Large intestine (tissue), 3 donors: ENCODE data around the gene SEMA4C. TPM values are rescaled to one million over a fixed set of nuclear protein-coding genes. Genes with fewer than 3 reads are reported as not detected.

Experiments used
- DNase-seq, 2 donors: peaks; one replicate each; pipeline versions ENCODE4 v3.0.0 to v3.0.0-alpha.2; 2013
- H3K27ac ChIP-seq: one replicate; pipeline ENCODE4 v1.5.1; 2013; ENCODE audit warnings: low read length
- H3K27me3 ChIP-seq: 2 replicates; pipeline ENCODE4 v1.6.1; 2013; ENCODE audit warnings: low read length; ENCODE audit not compliant: control insufficient read depth, insufficient read depth
- H3K36me3 ChIP-seq: 2 replicates; pipeline ENCODE4 v1.6.1; 2013; ENCODE audit warnings: low read length; ENCODE audit not compliant: control insufficient read depth, insufficient read depth
- H3K4me1 ChIP-seq: one replicate; pipeline ENCODE4 v1.6.1; 2013; ENCODE audit warnings: low read length; ENCODE audit not compliant: control insufficient read depth, insufficient read depth
- H3K4me3 ChIP-seq: one replicate; pipeline ENCODE4 v1.5.1; 2013; ENCODE audit warnings: low read length
- H3K9me3 ChIP-seq: one replicate; pipeline ENCODE4 v1.6.1; 2013; ENCODE audit warnings: mild to moderate bottlenecking, low read depth, low read length, moderate library complexity; ENCODE audit not compliant: control insufficient read depth
- WGBS: methylation state at CpG from one replicate; pipeline ENCODE4 v1.1.5; 2013; ENCODE audit warnings: low lambda C conversion rate; ENCODE audit not compliant: insufficient coverage; 5-methylcytosine and 5-hydroxymethylcytosine counted together
- polyA plus RNA-seq: library from polyadenylated mRNA; unstranded; fragments of 120-200 nt; gene quantifications from one replicate; pipeline ENCODE4 v1.2.1, GENCODE V29; 2013

SEMA4C gene
- polyA plus RNA-seq, 1 donor, result 28.2 TPM

DNA sequence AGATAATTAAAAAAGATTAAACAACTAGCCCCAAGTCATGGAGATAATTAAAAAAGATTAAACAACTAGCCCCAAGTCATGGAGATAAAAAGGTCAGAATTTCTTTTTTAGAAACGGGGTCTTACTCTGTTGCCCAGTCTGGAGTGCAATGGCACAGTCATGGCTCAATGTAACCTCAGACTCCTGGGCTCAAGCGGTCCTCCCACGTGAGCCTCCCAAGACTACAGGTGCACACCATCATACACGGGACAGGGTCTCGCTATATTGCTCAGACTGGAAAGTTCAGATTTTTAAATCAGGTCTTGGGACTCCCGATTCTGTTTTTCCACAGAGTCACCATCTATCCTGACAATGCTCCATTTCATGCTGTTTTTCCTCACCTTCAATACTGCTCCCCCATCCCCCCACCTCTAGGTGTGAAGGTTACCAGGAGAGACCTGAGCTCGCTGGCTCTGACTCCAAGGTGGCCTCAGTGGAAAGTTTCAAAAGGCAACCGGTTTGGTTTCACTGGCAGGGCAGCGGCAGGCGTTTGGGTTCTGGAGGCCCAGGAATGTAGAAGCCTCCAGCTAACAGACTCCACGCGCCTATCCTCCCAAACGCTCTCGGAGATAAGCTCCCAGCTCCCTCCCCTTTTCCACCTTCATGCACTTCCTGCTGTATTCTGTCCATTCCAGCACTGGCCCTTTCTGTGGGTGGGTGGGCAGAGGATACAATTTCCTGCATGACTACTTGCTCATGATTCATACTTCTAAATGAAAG lies 2.9 kb upstream of the SEMA4C start:
- Histone ChIP-seq H3K27me3 (peaks cover 9% of the 10 kb centered on the region), H3K4me3 (no peak overlapping the region), H3K27ac (no peak overlapping the region), H3K4me1 (peaks cover 21% of the 10 kb centered on the region), H3K9me3 (no peaks in the 10 kb centered on the region), H3K36me3 (no peaks in the 10 kb centered on the region)
- no CpG with 5 or more reads among the region's 14 CpGs for WGBS
- no peak for DNase-seq

- H3K27me3 ChIP-seq, result peaks cover 9% of the 10 kb centered on the region
- peaks cover 39% of the 10 kb centered on the region for H3K4me1 ChIP-seq
- peak in 1 of 2 donors; percentile 65 for DNase-seq
- H3K9me3 ChIP-seq, result no peaks in the 10 kb centered on the region
- WGBS, result no CpG with 5 or more reads among the region's 13 CpGs
- H3K36me3 ChIP-seq, result peaks cover 16% of the 10 kb centered on the region
- H3K27ac ChIP-seq, result peak overlapping the region; percentile 48
- H3K4me3 ChIP-seq, result peak overlapping the region; percentile 39
These were observed 861 bp upstream of the SEMA4C start for GRCh38 chr2:96870626-96871255.

DNA sequence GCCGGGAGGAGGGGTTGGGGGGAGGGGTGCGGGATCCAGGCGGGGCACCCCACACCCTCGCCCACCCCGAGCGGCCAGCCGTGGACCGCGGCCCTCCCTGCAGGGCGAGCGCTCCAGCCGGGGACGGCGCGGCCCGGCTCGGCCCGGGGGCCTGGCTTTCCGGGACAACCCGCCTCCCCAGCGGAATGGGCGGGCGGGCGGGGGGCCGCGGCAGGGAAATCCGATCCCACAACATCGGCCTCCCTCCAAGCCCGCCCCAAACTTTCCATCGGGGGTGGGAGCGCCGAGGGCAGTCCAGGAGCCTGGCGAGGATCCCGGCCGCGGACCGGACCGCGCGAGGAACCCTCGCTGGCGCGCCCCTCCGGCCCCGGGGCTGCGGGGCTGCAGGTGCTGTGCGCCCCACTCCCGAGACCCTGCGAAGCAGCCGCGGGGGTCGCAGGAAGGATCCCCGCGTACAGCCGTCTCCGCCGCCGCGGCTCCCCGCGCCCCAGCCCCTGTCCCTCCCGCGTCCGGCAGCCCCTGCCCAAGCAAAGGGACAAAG lies 529 bp downstream of the SEMA4C start:
- H3K4me3 ChIP-seq, result peak overlapping the region; percentile 78
- H3K27me3 ChIP-seq, result peaks cover 7% of the 10 kb centered on the region
- peaks cover 30% of the 10 kb centered on the region for H3K36me3 ChIP-seq
- H3K9me3 ChIP-seq, result no peaks in the 10 kb centered on the region
- DNase-seq, result peak; percentile 59 to 70
- peaks cover 28% of the 10 kb centered on the region for H3K4me1 ChIP-seq
- no CpG with 5 or more reads among the region's 64 CpGs for WGBS
- H3K27ac ChIP-seq, result peak overlapping the region; percentile 90

DNA sequence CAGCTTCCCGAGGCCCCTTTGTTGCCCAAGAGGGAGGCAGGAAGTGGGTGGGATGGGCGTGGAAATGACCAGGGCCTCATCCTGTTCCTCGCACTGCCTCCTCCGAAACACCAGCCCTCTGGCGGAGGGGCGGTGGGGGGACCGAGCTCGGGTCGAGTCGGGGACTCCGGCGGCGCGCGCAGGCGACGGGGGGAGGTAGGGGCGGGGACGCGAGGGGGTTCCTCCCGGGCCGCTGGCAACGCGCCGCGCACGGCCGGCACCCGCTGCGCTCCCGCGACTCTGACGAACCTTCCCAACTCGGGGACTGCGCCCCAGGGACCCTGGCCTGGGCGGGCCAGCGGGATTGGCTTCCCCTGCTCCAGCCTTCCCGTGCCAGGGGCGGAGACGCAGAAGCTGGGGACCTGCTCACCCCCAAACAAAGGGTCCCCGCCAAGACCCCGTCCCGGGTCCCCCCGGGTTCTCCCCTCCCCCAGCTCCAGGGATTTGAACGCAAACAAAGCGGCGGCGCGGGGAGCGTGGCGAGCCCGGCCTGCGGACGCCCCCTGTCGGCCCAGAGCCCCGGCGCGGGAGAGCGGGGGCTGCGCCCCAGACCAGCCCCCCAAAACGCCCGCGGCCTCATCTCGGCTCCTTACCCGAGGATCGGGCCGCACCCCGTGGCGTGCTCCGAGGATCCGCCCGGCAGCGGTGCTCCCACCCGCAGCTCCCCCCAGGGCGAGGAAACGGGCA lies 1.2 kb downstream of the SEMA4C start:
- H3K36me3 ChIP-seq, result peaks cover 36% of the 10 kb centered on the region
- no peaks in the 10 kb centered on the region for H3K9me3 ChIP-seq
- peaks cover under 1% of the 10 kb centered on the region for H3K27me3 ChIP-seq
- peaks cover 23% of the 10 kb centered on the region for H3K4me1 ChIP-seq
- peak overlapping the region; percentile 78 for H3K4me3 ChIP-seq
- no CpG with 5 or more reads among the region's 76 CpGs for WGBS
- peak overlapping the region; percentile 90 for H3K27ac ChIP-seq
- DNase-seq, result peak; percentile 86 to 88

DNA sequence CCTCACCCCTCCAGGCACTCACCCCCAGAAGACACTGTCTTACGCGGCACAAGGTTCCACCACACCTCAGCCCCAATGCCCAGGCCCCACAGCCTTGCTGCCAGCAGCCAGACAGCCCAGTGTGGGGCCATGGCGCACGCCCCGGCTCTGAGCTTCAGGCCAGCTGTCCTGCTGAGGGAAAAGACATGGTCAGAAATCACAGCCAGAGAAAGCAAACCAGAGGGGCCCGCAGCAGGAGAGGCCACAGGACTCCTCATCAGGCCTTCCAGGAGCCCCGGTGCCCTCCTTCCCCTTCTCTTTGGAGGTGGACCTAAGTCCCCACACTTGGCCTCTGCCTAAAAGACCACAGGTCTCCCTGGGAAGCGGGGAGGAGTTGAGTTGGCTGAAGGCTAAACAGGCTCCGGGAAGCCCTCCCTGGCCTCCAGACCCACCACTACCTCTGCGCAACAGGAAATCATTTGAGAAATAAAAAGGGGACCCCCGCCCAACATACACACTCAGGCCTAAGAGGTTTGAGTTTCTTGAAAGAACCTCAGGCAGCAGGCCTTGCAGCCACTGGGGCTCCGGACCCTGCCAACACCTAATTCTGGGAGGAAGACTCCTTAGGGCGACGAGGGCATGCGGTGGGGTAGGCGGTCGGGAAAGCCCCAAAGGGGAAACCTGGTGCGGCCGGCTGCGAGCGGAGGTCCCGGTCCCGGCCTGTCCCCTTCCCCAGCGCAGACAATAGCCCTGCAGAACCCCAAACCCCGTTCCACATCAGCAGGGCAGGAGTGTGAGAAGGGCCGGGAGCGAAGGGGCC lies 1.9 kb downstream of the SEMA4C start:
- Histone ChIP-seq H3K27ac (peak overlapping the region; percentile 71), H3K9me3 (no peaks in the 10 kb centered on the region), H3K27me3 (no peaks in the 10 kb centered on the region), H3K36me3 (peaks cover 44% of the 10 kb centered on the region), H3K4me3 (peak overlapping the region; percentile 78), H3K4me1 (peaks cover 23% of the 10 kb centered on the region)
- DNase-seq, result peak in 1 of 2 donors; percentile 54
- no CpG with 5 or more reads among the region's 27 CpGs for WGBS

DNA sequence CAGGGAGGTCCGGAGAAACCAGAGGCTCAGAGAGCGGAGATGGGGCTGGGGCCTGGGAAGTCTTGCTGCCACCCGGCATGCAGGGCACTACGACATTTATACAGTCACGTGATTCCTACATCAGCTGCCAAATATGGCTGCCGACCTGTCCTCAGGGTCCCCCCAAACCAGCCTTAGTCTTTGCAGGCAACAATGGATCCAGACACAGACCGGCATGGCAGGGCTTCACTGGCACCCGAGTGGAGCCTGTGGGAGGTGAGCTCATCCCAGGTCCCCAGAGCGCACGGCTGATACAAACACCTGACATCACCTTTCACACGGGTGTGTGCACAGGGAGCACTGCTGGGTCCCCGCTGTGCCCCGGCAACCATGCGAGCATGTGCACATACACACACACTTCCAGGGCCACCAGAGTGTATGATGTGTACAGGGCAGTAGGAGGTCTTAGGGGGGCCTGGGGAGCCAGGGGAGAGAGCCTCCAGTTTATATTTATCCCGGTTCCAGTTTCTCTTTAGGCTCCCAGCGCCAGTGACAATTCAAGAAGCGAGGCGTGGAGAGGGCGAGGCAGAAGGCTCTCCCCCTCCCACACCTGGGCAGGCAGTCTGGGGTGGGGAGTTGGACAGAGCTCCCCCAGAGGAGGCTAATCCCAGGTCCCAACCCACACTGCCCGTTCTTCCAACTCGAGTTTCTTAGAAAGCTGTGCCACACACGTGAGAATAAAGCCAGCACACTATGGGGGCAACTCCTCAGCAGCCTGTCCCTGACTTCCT lies 2.7 kb downstream of the SEMA4C start:
- Histone ChIP-seq H3K36me3 (peaks cover 44% of the 10 kb centered on the region), H3K4me3 (peak overlapping the region; percentile 78), H3K4me1 (peaks cover 23% of the 10 kb centered on the region), H3K27ac (peak overlapping the region; percentile 71), H3K27me3 (no peaks in the 10 kb centered on the region), H3K9me3 (no peaks in the 10 kb centered on the region)
- no CpG with 5 or more reads among the region's 22 CpGs for whole genome bisulfite sequencing
- peak in 1 of 2 donors; percentile 44 for DNase-seq

GRCh38 chr2:96866586-96866985 lies 3.3 kb downstream of the SEMA4C start:
- no peak overlapping the region for H3K27ac ChIP-seq
- H3K4me1 ChIP-seq, result peaks cover 29% of the 10 kb centered on the region
- no CpG with 5 or more reads among the region's 8 CpGs for WGBS
- no peaks in the 10 kb centered on the region for H3K27me3 ChIP-seq
- no peaks in the 10 kb centered on the region for H3K9me3 ChIP-seq
- DNase-seq, result no peak
- peak overlapping the region; percentile 78 for H3K4me3 ChIP-seq
- peaks cover 50% of the 10 kb centered on the region for H3K36me3 ChIP-seq

GRCh38 chr2:96866149-96866548 lies 3.7 kb downstream of the SEMA4C start:
- no peak for DNase-seq
- Histone ChIP-seq H3K27ac (no peak overlapping the region), H3K36me3 (peaks cover 55% of the 10 kb centered on the region), H3K4me1 (peaks cover 33% of the 10 kb centered on the region), H3K27me3 (no peaks in the 10 kb centered on the region), H3K4me3 (no peak overlapping the region), H3K9me3 (no peaks in the 10 kb centered on the region)
- no CpG with 5 or more reads among the region's 14 CpGs for WGBS

- no peaks in the 10 kb centered on the region for H3K27me3 ChIP-seq
- H3K9me3 ChIP-seq, result no peaks in the 10 kb centered on the region
- peaks cover 60% of the 10 kb centered on the region for H3K36me3 ChIP-seq
- peaks cover 34% of the 10 kb centered on the region for H3K4me1 ChIP-seq
- no peak overlapping the region for H3K4me3 ChIP-seq
- DNase-seq, result no peak
- H3K27ac ChIP-seq, result no peak overlapping the region
- WGBS, result no CpG with 5 or more reads among the region's 16 CpGs
These were observed 4.2 kb downstream of the SEMA4C start for GRCh38 chr2:96865654-96866053.
